Stimulated activated CD8-positive, alpha-beta memory T cell treated with anti-CD3 and anti-CD28 coated beads, Interleukin-4, amount 100 ng/mL, for 4 hours (primary cell): ENCODE measurements around the gene CLEC14A.

Experiments
- DNase-seq, 2 donors: peaks; one replicate each; pipeline ENCODE4 v3.0.0-alpha.2; 2020; ENCODE audit warnings: low read depth in 2 of 2, low spot score in 1 of 2

The CLEC14A gene

GRCh38 chr14:38255673-38256532 is at the start of gene CLEC14A:
Gene CLEC14A (minus strand): TSS chr14:38256093. CDS start chr14:38256022, 71 bp downstream.
- no peak for DNase-seq

GRCh38 chr14:38302966-38303365 is 47.1 kb upstream of the CLEC14A start:
- DNase-seq: no peak

GRCh38 chr14:38302034-38302433 is 46.1 kb upstream of the CLEC14A start:
- DNase-seq: no peak

- no peak for DNase-seq
Observed at GRCh38 chr14:38297681-38298080, 41.8 kb upstream of the CLEC14A start.

GRCh38 chr14:38291681-38292467 is 36.0 kb upstream of the CLEC14A start:
- no peak for DNase-seq

GRCh38 chr14:38290601-38291188 is 34.8 kb upstream of the CLEC14A start:
- no peak for DNase-seq

- DNase-seq: no peak
Observed at GRCh38 chr14:38286452-38286851, 30.6 kb upstream of the CLEC14A start.

- no peak for DNase-seq
Observed at GRCh38 chr14:38285962-38286361, 30.1 kb upstream of the CLEC14A start.

- no peak for DNase-seq
Observed at GRCh38 chr14:38282936-38283335, 27.0 kb upstream of the CLEC14A start.

GRCh38 chr14:38280081-38280480 is 24.2 kb upstream of the CLEC14A start:
- DNase-seq: no peak

GRCh38 chr14:38279572-38279971 is 23.7 kb upstream of the CLEC14A start:
- DNase-seq: no peak

- no peak for DNase-seq
Observed at GRCh38 chr14:38278035-38278434, 22.1 kb upstream of the CLEC14A start.

GRCh38 chr14:38262844-38263243 is 7.0 kb upstream of the CLEC14A start:
- DNase-seq: no peak

- no peak for DNase-seq
Observed at GRCh38 chr14:38261620-38262019, 5.7 kb upstream of the CLEC14A start.

GRCh38 chr14:38257507-38257906 is 1.6 kb upstream of the CLEC14A start:
- DNase-seq: no peak

- DNase-seq: no peak
Observed at GRCh38 chr14:38256533-38256840, 594 bp upstream of the CLEC14A start.

- no peak for DNase-seq
Observed at GRCh38 chr14:38255408-38255672, 553 bp downstream of the CLEC14A start.

GRCh38 chr14:38254571-38255407 is 1.1 kb downstream of the CLEC14A start:
- DNase-seq: no peak

GRCh38 chr14:38253676-38254075 is 2.2 kb downstream of the CLEC14A start:
- DNase-seq: no peak

GRCh38 chr14:38252066-38252710 is 3.7 kb downstream of the CLEC14A start:
- no peak for DNase-seq

GRCh38 chr14:38250331-38250730 is 5.6 kb downstream of the CLEC14A start:
- no peak for DNase-seq
